PC-9 (cell line): ENCODE results near the gene FBN3.

Source experiments
- CTCF ChIP-seq: fragments of 200-600 bp; sonication (generic); conservative IDR thresholded peaks from 2 replicates; pipeline ENCODE4 v1.6.1; 2017; ENCODE audit warnings: mixed run types, antibody characterized with exemption, mild to moderate bottlenecking, moderate library complexity
- EZH2 ChIP-seq: fragments of 200-600 bp; sonication (generic); IDR thresholded peaks from 2 replicates; pipeline ENCODE4 v1.8.0; 2017; ENCODE audit warnings: antibody characterized with exemption, low read depth

GRCh38 chr19:8042900-8043299, 106.5 kb downstream of the FBN3 start:
- TF ChIP-seq CTCF (no peak), EZH2 (no peak)
